OCI-LY1 (cell line): Measurements from ENCODE around the gene KCNMA1.

ENCODE experiments used
- H2AFZ ChIP-seq: fragments of 200-600 bp; sonication (generic), shearing (Covaris generic); 2 replicates; pipeline ENCODE4 v1.6.0; 2014; ENCODE audit warnings: antibody characterized with exemption, mild to moderate bottlenecking, low read length
- H3F3A ChIP-seq: fragments of 200-600 bp; sonication (generic), shearing (Covaris generic); 2 replicates; pipeline ENCODE4 v1.6.0; 2014; ENCODE audit warnings: mild to moderate bottlenecking, antibody characterized with exemption, low read length, moderate library complexity; ENCODE audit not compliant: insufficient read depth
- H3K27ac ChIP-seq: fragments of 200-600 bp; sonication (generic); 2 replicates; pipeline ENCODE4 v1.5.1; 2014; ENCODE audit warnings: low read length, mixed run types, mild to moderate bottlenecking, low read depth; ENCODE audit not compliant: poor library complexity, severe bottlenecking
- H3K27me3 ChIP-seq: fragments of 200-600 bp; sonication (generic); 2 replicates; pipeline ENCODE4 v1.6.0; 2014; ENCODE audit warnings: antibody characterized with exemption, mild to moderate bottlenecking, low read length, moderate library complexity; ENCODE audit not compliant: insufficient read depth
- H3K36me3 ChIP-seq: fragments of 200-600 bp; sonication (generic); 2 replicates; pipeline ENCODE4 v1.6.1; 2014; ENCODE audit warnings: mild to moderate bottlenecking, antibody characterized with exemption, low read length, moderate library complexity, mixed read lengths; ENCODE audit not compliant: insufficient read depth
- H3K4me1 ChIP-seq: fragments of 200-600 bp; sonication (generic); 2 replicates; pipeline ENCODE4 v1.5.1; 2014; ENCODE audit warnings: mild to moderate bottlenecking, low read length, moderate library complexity; ENCODE audit not compliant: insufficient read depth, severe bottlenecking
- H3K4me2 ChIP-seq: fragments of 200-600 bp; sonication (generic), shearing (Covaris generic); 2 replicates; pipeline ENCODE4 v1.6.1; 2014; ENCODE audit warnings: low read length
- H3K4me3 ChIP-seq: fragments of 200-600 bp; sonication (generic); 2 replicates; pipeline ENCODE4 v1.5.1; 2014; ENCODE audit warnings: low read length, low read depth, mild to moderate bottlenecking, mixed read lengths; ENCODE audit not compliant: poor library complexity, severe bottlenecking
- H3K79me2 ChIP-seq: fragments of 200-600 bp; shearing (Covaris generic); 2 replicates; pipeline ENCODE4 v1.6.1; 2016; ENCODE audit warnings: mixed run types, low read length, mixed read lengths; ENCODE audit not compliant: insufficient read depth
- H3K9ac ChIP-seq: fragments of 200-600 bp; sonication (generic), shearing (Covaris generic); 2 replicates; pipeline ENCODE4 v1.6.1; 2014; ENCODE audit warnings: mild to moderate bottlenecking, low read length, mixed read lengths
- H3K9me2 ChIP-seq: fragments of 200-600 bp; sonication (generic), shearing (Covaris generic); 2 replicates; pipeline ENCODE4 v1.6.1; 2014; ENCODE audit warnings: low read depth, mild to moderate bottlenecking, low read length, mixed read lengths
- H3K9me3 ChIP-seq: fragments of 200-600 bp; shearing (Covaris generic); 2 replicates; pipeline ENCODE4 v1.6.1; 2014; ENCODE audit warnings: low read length, mixed read lengths
- H4K20me1 ChIP-seq: fragments of 200-600 bp; sonication (generic), shearing (Covaris generic); 2 replicates; pipeline ENCODE4 v1.6.0; 2016; ENCODE audit warnings: mild to moderate bottlenecking, low read length; ENCODE audit not compliant: insufficient read depth
- CTCF ChIP-seq: fragments of 200-600 bp; sonication (generic), shearing (Covaris generic); IDR thresholded peaks from 2 replicates; pipeline ENCODE4 v1.5.1; 2017; ENCODE audit warnings: mild to moderate bottlenecking, antibody characterized with exemption, low read length, moderate library complexity, mixed read lengths
- EZH2 ChIP-seq: fragments of 200-600 bp; sonication (generic), shearing (Covaris generic); IDR thresholded peaks from 2 replicates; pipeline ENCODE4 v1.8.0; 2017; ENCODE audit warnings: borderline replicate concordance, mixed run types, mild to moderate bottlenecking, antibody characterized with exemption, low read length, moderate library complexity, mixed read lengths

The KCNMA1 gene

GRCh38 chr10:77560471-77560870 is 77.1 kb downstream of the KCNMA1 start:
- no peaks in the 10 kb centered on the region for H3K4me1 ChIP-seq
- H3K9me2 ChIP-seq: no peaks in the 10 kb centered on the region
- H3K36me3 ChIP-seq: no peaks in the 10 kb centered on the region
- H3K4me2 ChIP-seq: no peak overlapping the region
- 0 out of 2 replicates have a peak, but pooled peaks cover 4% of the 10 kb centered on the region for H3K27me3 ChIP-seq
- no peak overlapping the region for H3K9ac ChIP-seq
- H4K20me1 ChIP-seq: no peaks in the 10 kb centered on the region
- TF ChIP-seq CTCF (no peak), EZH2 (no peak)
- no peak overlapping the region for H3K27ac ChIP-seq
- H3K9me3 ChIP-seq: no peaks in the 10 kb centered on the region
- no peaks in the 10 kb centered on the region for H3K79me2 ChIP-seq
- H2AFZ ChIP-seq: no peak overlapping the region
- no peak overlapping the region for H3K4me3 ChIP-seq
- no peaks in the 10 kb centered on the region for H3F3A ChIP-seq

GRCh38 chr10:77560052-77560451 is 77.6 kb downstream of the KCNMA1 start:
- H3K4me1 ChIP-seq: no peaks in the 10 kb centered on the region
- H3K27me3 ChIP-seq: 0 out of 2 replicates have a peak, but pooled peaks cover 4% of the 10 kb centered on the region
- H3K9me2 ChIP-seq: no peaks in the 10 kb centered on the region
- H3K27ac ChIP-seq: no peak overlapping the region
- no peak overlapping the region for H3K9ac ChIP-seq
- H2AFZ ChIP-seq: no peak overlapping the region
- H3K79me2 ChIP-seq: no peaks in the 10 kb centered on the region
- H4K20me1 ChIP-seq: no peaks in the 10 kb centered on the region
- no peaks in the 10 kb centered on the region for H3F3A ChIP-seq
- H3K4me3 ChIP-seq: no peak overlapping the region
- TF ChIP-seq CTCF (no peak), EZH2 (no peak)
- H3K36me3 ChIP-seq: no peaks in the 10 kb centered on the region
- no peaks in the 10 kb centered on the region for H3K9me3 ChIP-seq
- no peak overlapping the region for H3K4me2 ChIP-seq

DNA sequence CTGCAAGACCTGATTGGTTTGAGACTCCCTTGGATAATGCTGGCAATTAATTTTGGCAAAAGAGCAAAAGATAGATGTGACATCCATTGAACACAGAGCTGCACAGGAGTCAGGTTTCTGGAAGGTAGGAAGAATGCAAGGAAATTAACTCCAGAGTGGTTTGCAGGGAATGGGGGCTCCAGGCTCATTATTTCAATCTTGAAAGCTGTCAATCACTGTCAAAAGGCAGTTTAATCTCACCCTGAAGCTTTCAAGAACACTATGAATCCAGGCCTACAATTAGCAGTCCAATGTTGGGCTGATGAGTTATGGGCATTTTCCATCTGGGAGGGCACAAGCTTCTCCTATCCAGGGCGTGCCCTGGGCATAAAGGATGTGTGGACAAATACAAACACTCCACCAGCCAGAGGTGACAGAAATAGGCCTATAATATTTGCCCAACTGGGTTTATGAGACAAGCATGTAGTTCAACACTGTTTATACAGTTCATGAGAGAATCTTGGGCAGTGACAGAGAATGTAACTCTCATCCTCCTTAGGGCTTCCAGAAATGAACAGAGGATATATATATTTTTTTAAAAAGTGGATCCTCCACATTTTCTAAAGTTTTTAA is 80.5 kb downstream of the KCNMA1 start:
- no peaks in the 10 kb centered on the region for H3F3A ChIP-seq
- H3K36me3 ChIP-seq: no peaks in the 10 kb centered on the region
- H3K27ac ChIP-seq: no peak overlapping the region
- H3K9me2 ChIP-seq: no peaks in the 10 kb centered on the region
- H3K9me3 ChIP-seq: no peaks in the 10 kb centered on the region
- no peak overlapping the region for H3K4me2 ChIP-seq
- H4K20me1 ChIP-seq: no peaks in the 10 kb centered on the region
- 0 out of 2 replicates have a peak, but pooled peaks cover 2% of the 10 kb centered on the region for H3K27me3 ChIP-seq
- H3K9ac ChIP-seq: no peak overlapping the region
- TF ChIP-seq CTCF: no peak
- TF ChIP-seq EZH2: no peak
- H3K79me2 ChIP-seq: no peaks in the 10 kb centered on the region
- no peak overlapping the region for H3K4me3 ChIP-seq
- no peaks in the 10 kb centered on the region for H3K4me1 ChIP-seq
- no peak overlapping the region for H2AFZ ChIP-seq
